Lung (tissue), 12 donors: ENCODE measurements around the gene MLLT1. TPM values are rescaled to one million over a fixed set of nuclear protein-coding genes. Genes with fewer than 3 reads are reported as not detected.

Experiments
- ATAC-seq: fragments of 200-7000 bp; cut with Tn5 transposase; one replicate; pipeline ENCODE4 v1.9.1; 2020; ENCODE audit warnings: moderate number of reproducible peaks; ENCODE audit not compliant: insufficient read depth, low FRiP score
- DNase-seq, 3 donors: peaks; one replicate each; pipeline ENCODE4 v3.0.0-alpha.2; 2013 to 2017
- H3K27ac ChIP-seq, 2 donors: one replicate each; pipeline ENCODE4 v1.5.1; 2013; ENCODE audit warnings: mild to moderate bottlenecking in 2 of 2, moderate library complexity in 2 of 2, control low read depth in 1 of 2, inconsistent platforms in 1 of 2, low read depth in 1 of 2, low read length in 1 of 2
- H3K27me3 ChIP-seq, 3 donors: one replicate each; pipeline ENCODE4 v1.5.1; 2013; ENCODE audit warnings: low read length in 2 of 3; ENCODE audit not compliant: control insufficient read depth in 3 of 3, insufficient read depth in 3 of 3
- H3K36me3 ChIP-seq, 4 donors: one replicate each; pipeline ENCODE4 v1.5.1; 2013; ENCODE audit warnings: low read length in 4 of 4, mild to moderate bottlenecking in 1 of 4, moderate library complexity in 1 of 4; ENCODE audit not compliant: control insufficient read depth in 4 of 4, insufficient read depth in 4 of 4
- H3K4me1 ChIP-seq, 5 donors: one replicate each; pipeline ENCODE4 v1.5.1; 2013; ENCODE audit warnings: low read length in 5 of 5, mild to moderate bottlenecking in 2 of 5, moderate library complexity in 1 of 5; ENCODE audit not compliant: control insufficient read depth in 5 of 5, insufficient read depth in 5 of 5
- H3K4me3 ChIP-seq: one replicate; pipeline ENCODE4 v1.5.1; 2013; ENCODE audit warnings: mild to moderate bottlenecking, control low read depth, moderate library complexity
- H3K9ac ChIP-seq, 2 donors: one replicate each; pipeline ENCODE4 v1.5.1; 2013; ENCODE audit warnings: low read length in 2 of 2, control low read depth in 1 of 2; ENCODE audit not compliant: insufficient read depth in 1 of 2
- H3K9me3 ChIP-seq, 4 donors: one replicate each; pipeline ENCODE4 v1.5.1; 2013; ENCODE audit warnings: low read length in 3 of 4, mild to moderate bottlenecking in 1 of 4, moderate library complexity in 1 of 4; ENCODE audit not compliant: control insufficient read depth in 4 of 4, insufficient read depth in 3 of 4
- CTCF ChIP-seq: IDR thresholded peaks from 2 replicates; pipeline ENCODE4 v1.5.1; 2012; ENCODE audit warnings: mild to moderate bottlenecking; ENCODE audit errors: control extremely low read depth, extremely low read depth
- WGBS, 2 donors: extraction: QIAGEN DNeasy Blood & Tissue Kit; methylation state at CpG; one replicate each; pipeline ENCODE4 v1.1.7; 2013; 5-methylcytosine and 5-hydroxymethylcytosine counted together
- polyA plus RNA-seq, 2 donors: library from polyadenylated mRNA; stranded (reverse); fragments of 200-250 nt; gene quantifications; one replicate each; pipeline ENCODE4 v1.2.1, GENCODE V29; 2013
- total RNA-seq, 2 donors: library from RNA; depleted of rRNA in 1 of 2; stranded (reverse); fragments of >200 nt in 1 of 2; gene quantifications; one replicate each; pipeline ENCODE4 v1.2.1, GENCODE V29; 2014 to 2021
- donor health status: control.
- donor health status: control.
- donor health status: Bipolar disorder and iron deficiency.
- donor health status: healthy.
- donor health status: DM: yes; HTN: yes; CAD: no.

MLLT1 gene
- total and polyA plus RNA-seq, 4 donors = 24.8 to 120 (median 36.2) TPM

- DNase-seq (no peak), ATAC-seq (no peak)
- peaks cover 0 to 1% (median 0%) of the 10 kb centered on the region in 4 donors for H3K9me3 ChIP-seq
- peaks cover 27 to 63% (median 58%) of the 10 kb centered on the region in 5 donors for H3K4me1 ChIP-seq
- no peaks in the 10 kb centered on the region for H3K27me3 ChIP-seq
- peaks cover 3 to 23% (median 15%) of the 10 kb centered on the region in 4 donors for H3K36me3 ChIP-seq
- H3K4me3 ChIP-seq = no peak overlapping the region
- TF ChIP-seq CTCF = no peak
- WGBS, 2 donors = 92 to 95% methylated on average over 17 of the region's 17 CpGs
- peak overlapping the region in 1 of 2 donors; percentile 98 for H3K27ac ChIP-seq
- no peak overlapping the region for H3K9ac ChIP-seq
These were observed 9.0 kb downstream of the MLLT1 start for GRCh38 chr19:6270822-6271221.

- H3K9me3 ChIP-seq = peaks cover 0 to 1% (median 0%) of the 10 kb centered on the region in 4 donors
- ATAC-seq (no peak), DNase-seq (no peak)
- no peak overlapping the region for H3K9ac ChIP-seq
- peaks cover 25 to 59% (median 52%) of the 10 kb centered on the region in 5 donors for H3K4me1 ChIP-seq
- 84 to 92% methylated on average over 31 of the region's 31 CpGs for WGBS, 2 donors
- H3K36me3 ChIP-seq = peaks cover 3 to 23% (median 15%) of the 10 kb centered on the region in 4 donors
- H3K27me3 ChIP-seq = no peaks in the 10 kb centered on the region
- H3K4me3 ChIP-seq = no peak overlapping the region
- H3K27ac ChIP-seq = peak overlapping the region in 1 of 2 donors; percentile 98
- no peak for TF ChIP-seq CTCF
These were observed 9.6 kb downstream of the MLLT1 start for GRCh38 chr19:6270076-6270745.

- peaks cover 3 to 23% (median 15%) of the 10 kb centered on the region in 4 donors for H3K36me3 ChIP-seq
- H3K4me1 ChIP-seq = peaks cover 18 to 50% (median 43%) of the 10 kb centered on the region in 5 donors
- H3K4me3 ChIP-seq = no peak overlapping the region
- no peak overlapping the region for H3K9ac ChIP-seq
- DNase-seq (no peak), ATAC-seq (no peak)
- WGBS, 2 donors = 70 to 76% methylated on average over 33 of the region's 33 CpGs
- TF ChIP-seq CTCF = no peak
- peaks cover 0 to 1% (median 0%) of the 10 kb centered on the region in 4 donors for H3K9me3 ChIP-seq
- peak overlapping the region in 1 of 2 donors; percentile 98 for H3K27ac ChIP-seq
- no peaks in the 10 kb centered on the region for H3K27me3 ChIP-seq
These were observed 10.5 kb downstream of the MLLT1 start for GRCh38 chr19:6269101-6269886.
